HepG2 (cell line): ENCODE measurements around the gene TULP4. TPM values are rescaled to one million over a fixed set of nuclear protein-coding genes. Genes with fewer than 3 reads are reported as not detected.

Experiments
- ATAC-seq: fragments of 200-7000 bp; cut with Tn5 transposase; 3 replicates; pipeline ENCODE4 v1.9.1; 2020; ENCODE audit warnings: mild to moderate bottlenecking, moderate library complexity
- BruUV-seq: library from RNA; stranded (reverse); fragments of 400-500 nt; replicated peaks from 2 replicates; lab custom pipeline; 2021; lab: Mats Ljungman, UMichigan
- CTCF ChIA-PET: fragments of 300-600 bp; formaldehyde crosslinking; extraction: SDS; loops from one replicate; lab custom pipeline; 2021; ENCODE audit warnings: low total read pairs, inconsistent platforms, low intra/inter-chr PET ratio; lab: Yijun Ruan, JAX
- POLR2A ChIA-PET: fragments of 350-600 bp; sonication (Branson Sonifier 250); formaldehyde crosslinking; loops from one replicate; lab custom pipeline; 2020; ENCODE audit warnings: antibody characterized with exemption, inconsistent platforms; lab: Yijun Ruan, JAX
- DNase-seq: peaks from one replicate; pipeline ENCODE4 v3.0.0-alpha.2; 2015; ENCODE audit warnings: low spot score
- FAIRE-seq: peaks from 3 replicates; lab custom pipeline; 2011; peaks lifted over from hg19 to GRCh38; lab: Jason Lieb, UNC
- H2AFZ ChIP-seq: one replicate; pipeline ENCODE4 v1.6.1; 2011; ENCODE audit warnings: low read length, inconsistent platforms
- H3K27ac ChIP-seq: fragments of 300-600 bp; 3 replicates; pipeline ENCODE4 v1.8.0; 2011; ENCODE audit warnings: mixed run types, mild to moderate bottlenecking, mixed read lengths, low read length, inconsistent platforms; ENCODE audit not compliant: insufficient read depth; ENCODE audit errors: extremely low read length
- H3K27me3 ChIP-seq, 2 experiments: fragments of 200-600 bp in 1 of 2; 2 replicates in 1 of 2; 3 replicates in 1 of 2; pipeline versions ENCODE4 v1.6.0 to v1.8.0; 2011; ENCODE audit warnings: low read length in 2 of 2, mild to moderate bottlenecking in 2 of 2, moderate library complexity in 2 of 2, inconsistent platforms in 1 of 2; ENCODE audit not compliant: insufficient read depth in 2 of 2, control insufficient read depth in 1 of 2
- H3K36me3 ChIP-seq, 2 experiments: fragments of 200-600 bp in 1 of 2; replicated peaks in 1 of 2; 2 replicates in 1 of 2; 3 replicates in 1 of 2; pipeline versions ENCODE4 v1.5.1 to v1.8.0; 2011; ENCODE audit warnings: low read length in 2 of 2, inconsistent platforms in 1 of 2; ENCODE audit not compliant: insufficient read depth in 2 of 2, control insufficient read depth in 1 of 2
- H3K4me1 ChIP-seq: 2 replicates; pipeline ENCODE4 v1.5.1; 2012; ENCODE audit warnings: low read length, inconsistent platforms; ENCODE audit not compliant: insufficient read depth
- H3K4me2 ChIP-seq: 2 replicates; pipeline ENCODE4 v1.6.0; 2011; ENCODE audit warnings: low read depth, low read length, inconsistent platforms
- H3K4me3 ChIP-seq, 3 experiments: fragments of 200-600 bp in 1 of 3; sonication (generic), shearing (Covaris generic) in 1 of 3; replicated peaks in 1 of 3; 2 replicates each; pipeline ENCODE4 v1.5.1; 2011 to 2016; ENCODE audit warnings: low read length in 3 of 3, inconsistent platforms in 2 of 3, low read depth in 2 of 3, mild to moderate bottlenecking in 2 of 3, control low read depth in 1 of 3, mixed read lengths in 1 of 3; ENCODE audit not compliant: insufficient read depth in 1 of 3
- H3K79me2 ChIP-seq: one replicate; pipeline ENCODE4 v1.6.1; 2011; ENCODE audit warnings: low read length, inconsistent platforms; ENCODE audit not compliant: insufficient read depth
- H3K9ac ChIP-seq: 2 replicates; pipeline ENCODE4 v1.6.0; 2011; ENCODE audit warnings: mild to moderate bottlenecking, low read depth, low read length, inconsistent platforms; ENCODE audit not compliant: insufficient read depth
- H3K9me3 ChIP-seq: 2 replicates; pipeline ENCODE4 v1.5.1; 2012; ENCODE audit warnings: mild to moderate bottlenecking, low read length
- H4K20me1 ChIP-seq: 2 replicates; pipeline ENCODE4 v1.6.0; 2011; ENCODE audit warnings: inconsistent platforms, mild to moderate bottlenecking, low read length, moderate library complexity; ENCODE audit not compliant: insufficient read depth
- ARNT2 ChIP-seq: sonication (generic); formaldehyde crosslinking; IDR thresholded peaks from 2 replicates; pipeline ENCODE4 v1.8.0; 2022; ENCODE audit warnings: mild to moderate bottlenecking, low read depth, missing genetic modification reagents, moderate library complexity
- LCORL ChIP-seq, 2 experiments: fragments of 450-650 bp in 1 of 2; sonication (generic) in 1 of 2; formaldehyde crosslinking in 1 of 2; IDR thresholded peaks; 2 replicates each; pipeline versions ENCODE4 v1.5.0 to v1.6.1; 2017 to 2020; ENCODE audit warnings: antibody characterized with exemption in 1 of 2, missing genetic modification reagents in 1 of 2
- SCMH1 ChIP-seq: sonication (generic); formaldehyde crosslinking; IDR thresholded peaks from 2 replicates; pipeline ENCODE4 v1.9.0; 2021; ENCODE audit warnings: missing genetic modification reagents, mild to moderate bottlenecking, borderline replicate concordance
- SKI ChIP-seq: fragments of 450-650 bp; IDR thresholded peaks from one replicate; pipeline ENCODE4 v1.6.1; 2018; ENCODE audit warnings: mild to moderate bottlenecking; ENCODE audit not compliant: partially characterized antibody
- ZFP36L2 ChIP-seq: sonication (generic); formaldehyde crosslinking; IDR thresholded peaks from 2 replicates; pipeline ENCODE4 v1.4.0; 2020; ENCODE audit warnings: missing genetic modification reagents
- ZNF20 ChIP-seq: sonication (generic); formaldehyde crosslinking; IDR thresholded peaks from 2 replicates; pipeline ENCODE4 v1.4.0; 2020; ENCODE audit warnings: mild to moderate bottlenecking, moderate library complexity, missing genetic modification reagents
- ZNF34 ChIP-seq: sonication (generic); formaldehyde crosslinking; IDR thresholded peaks from 2 replicates; pipeline ENCODE4 v1.4.0; 2020; ENCODE audit warnings: mild to moderate bottlenecking, missing genetic modification reagents, borderline replicate concordance
- ZNF510 ChIP-seq: sonication (generic); formaldehyde crosslinking; IDR thresholded peaks from 2 replicates; pipeline ENCODE4 v1.4.0; 2020; ENCODE audit warnings: low read depth, mild to moderate bottlenecking, missing genetic modification reagents
- ZNF710 ChIP-seq: sonication (generic); formaldehyde crosslinking; IDR thresholded peaks from 2 replicates; pipeline ENCODE4 v1.5.0; 2020; ENCODE audit warnings: mild to moderate bottlenecking, missing genetic modification reagents, borderline replicate concordance
- WGBS: methylation state at CpG from one replicate; pipeline ENCODE4 v1.1.6; 2017; ENCODE audit warnings: low lambda C conversion rate; 5-methylcytosine and 5-hydroxymethylcytosine counted together
- in situ Hi-C: cut with HindIII; loops from 2 replicates; pipeline ENCODE4 v1.10.0; 2017; ENCODE audit warnings: low pct_unique_long_range_greater_than_20kb; ENCODE audit not compliant: extremely low pct_ligation_motif_present
- intact Hi-C: fragments of 100-400 bp; cut with micrococcal nuclease; formaldehyde crosslinking; loops from one replicate; pipeline ENCODE4 v1.10.0; 2022; ENCODE audit not compliant: unreplicated experiment
- polyA plus RNA-seq, 8 experiments: library from polyadenylated mRNA; depleted of rRNA in 3 of 8; stranded (reverse) in 7 of 8; unstranded in 1 of 8; fragments of >200 nt; fragmentation: Illumina TruSeq in 4 of 8; extraction: Trizol in 4 of 8; gene quantifications; 2 replicates each; pipeline versions ENCODE4 v1.2.1 to v1.2.3, GENCODE V29; 2011 to 2016; ENCODE audit warnings: low read depth in 4 of 8, missing spikeins in 1 of 8, mixed read lengths in 1 of 8; ENCODE audit not compliant: insufficient read depth in 1 of 8
- total RNA-seq, 5 experiments: library from RNA; depleted of rRNA; stranded (reverse); fragments of >200 nt; fragmentation: Illumina TruSeq; extraction: Trizol; gene quantifications; 2 replicates each; pipeline ENCODE4 v1.2.3, GENCODE V29; 2016; ENCODE audit warnings: low read depth in 1 of 5
- TF ChIP-seq, protein P1 (sequence below): sonication (generic); formaldehyde crosslinking; conservative IDR thresholded peaks from 2 replicates; pipeline ENCODE4 v1.8.0; 2022; ENCODE audit warnings: low read depth, missing genetic modification reagents

TULP4 gene
- total and polyA plus RNA-seq, 2 of the 13 experiments (the other 11 are each of a cell fraction or from before 2014, with no cell fraction given): 21.1 to 122 TPM

GRCh38 chr6:158391276-158391675, 79.0 kb downstream of the TULP4 start:
- intact Hi-C loops: no loop called here
- Histone ChIP-seq H3K9ac (no peak overlapping the region), H3K27me3 (no peaks in the 10 kb centered on the region), H3K4me3 (no peak overlapping the region), H3K36me3 (0 out of 5 replicates have a peak, but pooled peaks cover 0 to 2% of the 10 kb centered on the region in 2 experiments), H3K27ac (no peak overlapping the region)
- ATAC-seq (no peak), DNase-seq (no peak)
- no TSS peak for BruUV-seq
- no peak for TF ChIP-seq ZFP36L2 (CRISPR knock-in tag)
- TF ChIP-seq ZNF34 (CRISPR knock-in tag): no peak
- TF ChIP-seq SKI: no peak
- TF ChIP-seq LCORL (IDR thresholded peaks at IDR 0.05): no peak
- no peak for TF ChIP-seq LCORL (CRISPR knock-in tag; IDR thresholded peaks at IDR 0.05)
- no peak for TF ChIP-seq SCMH1 (CRISPR knock-in tag)
- TF ChIP-seq ZNF20 (CRISPR knock-in tag): no peak
- TF ChIP-seq, protein P1, sequence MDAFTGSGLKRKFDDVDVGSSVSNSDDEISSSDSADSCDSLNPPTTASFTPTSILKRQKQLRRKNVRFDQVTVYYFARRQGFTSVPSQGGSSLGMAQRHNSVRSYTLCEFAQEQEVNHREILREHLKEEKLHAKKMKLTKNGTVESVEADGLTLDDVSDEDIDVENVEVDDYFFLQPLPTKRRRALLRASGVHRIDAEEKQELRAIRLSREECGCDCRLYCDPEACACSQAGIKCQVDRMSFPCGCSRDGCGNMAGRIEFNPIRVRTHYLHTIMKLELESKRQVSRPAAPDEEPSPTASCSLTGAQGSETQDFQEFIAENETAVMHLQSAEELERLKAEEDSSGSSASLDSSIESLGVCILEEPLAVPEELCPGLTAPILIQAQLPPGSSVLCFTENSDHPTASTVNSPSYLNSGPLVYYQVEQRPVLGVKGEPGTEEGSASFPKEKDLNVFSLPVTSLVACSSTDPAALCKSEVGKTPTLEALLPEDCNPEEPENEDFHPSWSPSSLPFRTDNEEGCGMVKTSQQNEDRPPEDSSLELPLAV (CRISPR knock-in tag): no peak
- TF ChIP-seq ZNF710 (CRISPR knock-in tag): no peak
- no peak for TF ChIP-seq ZNF510 (CRISPR knock-in tag)
- TF ChIP-seq ARNT2 (CRISPR knock-in tag): no peak
- TF ChIP-seq, all 625 proteins: peak for 0
- WGBS: 96% methylated on average over 3 of the region's 3 CpGs
- peaks cover 26% of the 10 kb centered on the region for H3K4me1 ChIP-seq
- no peak for FAIRE-seq
- in situ Hi-C loops: no loop called here
- H3K4me2 ChIP-seq: no peak overlapping the region
- POLR2A ChIA-PET: no interaction called here
- H2AFZ ChIP-seq: no peak overlapping the region
- no peaks in the 10 kb centered on the region for H4K20me1 ChIP-seq
- CTCF ChIA-PET: no interaction called here
- H3K79me2 ChIP-seq: peaks cover 9% of the 10 kb centered on the region
- H3K9me3 ChIP-seq: peaks cover 23% of the 10 kb centered on the region
